ENCODE results near the gene PLEKHH2.
"Not testable (repeated sequence)": the region's sequence is repeated elsewhere in the genome, so short reads cannot be mapped to it uniquely, and the experiment has no call there.

Gene PLEKHH2

GRCh38 chr2:43637030-43637803 is at the start of gene PLEKHH2:
PLEKHH2 (plus strand) TSS chr2:43637260; CDS start chr2:43644674, 7,414 bp downstream.
- DNase-seq (ENCODE audit: low spot score): peak; percentile 67

- DNase-seq (ENCODE audit: low spot score): no peak
Measured at GRCh38 chr2:43592443-43592842, 44.6 kb upstream of the PLEKHH2 start.

DNA sequence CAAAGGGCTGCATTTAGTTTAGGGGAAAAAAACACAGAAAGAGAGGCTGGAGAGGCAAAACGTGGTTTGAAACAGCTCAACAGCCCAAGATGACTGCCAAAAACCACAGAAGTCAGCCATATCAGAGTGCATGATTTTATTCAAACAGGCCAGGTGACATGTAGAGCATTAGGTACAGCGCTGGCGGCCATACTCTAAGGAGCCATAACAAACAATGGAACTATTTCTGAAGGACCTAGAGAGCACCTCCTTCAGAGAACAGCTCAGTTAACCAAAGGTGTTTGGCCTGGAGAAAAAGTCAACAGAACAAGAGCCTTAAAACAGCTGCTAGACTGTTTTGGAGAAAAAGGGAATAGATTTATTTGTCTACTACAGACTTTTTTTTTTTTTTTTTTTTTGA is 43.8 kb upstream of the PLEKHH2 start:
- DNase-seq (ENCODE audit: low spot score): no peak

GRCh38 chr2:43594875-43595274 is 42.2 kb upstream of the PLEKHH2 start:
- no peak for DNase-seq (ENCODE audit: low spot score)

DNA sequence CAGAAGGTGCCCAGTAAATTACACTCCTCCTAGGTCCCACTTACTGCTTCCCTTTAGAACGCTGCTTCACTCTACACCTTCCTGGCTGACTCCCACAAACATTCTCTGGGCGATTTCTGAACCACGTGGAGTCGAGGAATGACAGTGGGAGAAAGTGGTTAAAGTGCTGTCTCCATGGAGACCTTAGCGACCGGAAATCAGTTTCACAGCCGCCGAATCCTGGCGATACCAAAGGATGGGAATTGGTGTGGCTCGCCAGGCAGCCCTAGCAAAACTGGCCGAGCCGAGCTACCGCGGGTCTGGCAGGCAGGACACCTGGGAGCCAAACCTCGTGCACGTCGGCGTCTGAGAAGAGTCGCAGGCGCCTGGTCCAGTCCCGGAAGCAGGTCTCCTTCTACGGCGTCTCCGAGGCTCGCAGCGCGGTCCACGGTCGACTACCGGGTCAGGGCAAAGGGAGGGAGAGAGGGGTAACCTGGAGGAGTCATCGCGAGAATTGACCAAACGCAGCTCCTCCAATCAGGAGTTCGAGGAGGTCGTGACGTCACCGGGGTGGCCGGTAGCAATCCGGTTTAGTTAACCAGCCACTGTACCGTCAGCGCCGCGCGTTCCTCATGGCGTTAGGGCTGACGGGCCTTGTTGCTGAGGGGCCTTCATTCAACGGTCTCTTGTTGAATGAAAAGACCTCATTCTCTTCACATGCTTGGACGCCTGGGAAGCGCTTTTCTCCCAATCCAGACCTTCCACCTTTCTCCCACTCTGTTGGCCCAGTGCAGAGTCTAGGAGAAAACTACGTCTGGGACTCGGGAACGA is 41.3 kb upstream of the PLEKHH2 start, which contains the start of gene THADA:
THADA (minus strand) TSS at position 436 of the 810 bp plus-strand sequence. CDS start 3,646 bp downstream, outside the sequence.
- peak; percentile 99 for DNase-seq (ENCODE audit: low spot score)

DNA sequence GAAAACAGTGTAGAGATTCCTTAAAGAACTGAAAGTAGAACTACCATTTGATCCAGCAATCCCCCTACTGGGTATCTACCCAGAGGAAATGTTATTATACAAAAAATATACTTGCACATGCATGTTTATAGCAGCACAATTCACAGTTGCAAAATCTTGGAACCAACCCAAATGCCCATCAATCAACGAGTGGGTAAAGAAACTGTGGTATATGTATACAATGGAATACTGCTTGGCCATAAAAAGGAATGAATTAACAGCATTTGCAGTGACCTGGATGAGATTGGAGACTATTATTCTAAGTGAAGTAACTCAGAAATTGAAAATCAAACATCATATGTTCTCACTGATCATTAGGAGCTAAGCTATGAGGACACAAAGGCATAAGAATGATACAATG is 36.5 kb upstream of the PLEKHH2 start:
- not testable (repeated sequence) for DNase-seq (ENCODE audit: low spot score)

DNA sequence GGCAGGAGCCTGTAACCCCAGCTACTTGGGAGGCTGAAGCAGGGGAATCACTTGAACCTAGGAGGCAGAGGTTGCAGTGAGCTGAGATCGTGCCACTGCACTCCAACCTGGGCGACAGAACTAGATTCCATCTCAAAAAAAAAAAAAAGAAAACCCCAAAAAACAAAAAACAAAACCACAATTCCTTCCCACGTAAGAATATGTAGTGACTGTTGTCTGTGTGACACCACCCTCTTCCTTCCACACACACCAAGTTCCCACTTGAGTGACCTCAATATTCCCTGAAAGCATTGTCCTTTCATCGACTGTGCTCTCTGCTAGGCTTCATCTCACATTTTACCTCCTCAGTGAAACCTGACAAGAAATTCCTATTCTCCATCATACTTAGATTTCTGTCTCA is 32.4 kb upstream of the PLEKHH2 start:
- DNase-seq (ENCODE audit: low spot score): no peak

DNA sequence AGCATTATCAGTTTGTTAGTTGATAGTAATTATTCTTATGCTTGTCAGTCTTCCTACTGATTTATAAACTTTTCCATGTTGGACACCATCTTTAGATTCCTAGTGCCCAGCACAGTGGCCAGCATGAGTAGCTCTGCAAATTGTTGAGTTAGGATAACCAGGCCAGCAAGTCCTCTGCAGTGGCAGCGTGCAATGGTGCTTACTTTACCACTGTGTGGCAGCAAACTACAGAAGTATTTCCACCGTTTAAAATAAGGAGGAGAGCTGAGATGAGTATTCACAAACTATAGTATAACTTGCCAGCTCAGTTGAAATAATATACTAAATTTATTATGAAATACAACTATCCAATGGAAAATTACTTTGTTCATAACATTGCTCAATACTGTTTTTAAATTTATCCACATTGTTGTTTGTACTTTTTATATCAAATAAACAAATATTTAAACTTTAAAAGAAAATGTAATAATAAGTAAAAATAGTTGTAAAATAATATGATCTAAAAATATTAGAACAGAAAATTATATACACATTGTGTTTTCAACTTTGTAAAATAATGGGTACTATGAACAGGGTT is 31.9 kb upstream of the PLEKHH2 start:
- DNase-seq (ENCODE audit: low spot score): peak; percentile 60

GRCh38 chr2:43605851-43606250 is 31.2 kb upstream of the PLEKHH2 start:
- DNase-seq (ENCODE audit: low spot score): no peak

GRCh38 chr2:43609290-43609918 is 27.7 kb upstream of the PLEKHH2 start:
- peak; percentile 69 for DNase-seq (ENCODE audit: low spot score)

DNA sequence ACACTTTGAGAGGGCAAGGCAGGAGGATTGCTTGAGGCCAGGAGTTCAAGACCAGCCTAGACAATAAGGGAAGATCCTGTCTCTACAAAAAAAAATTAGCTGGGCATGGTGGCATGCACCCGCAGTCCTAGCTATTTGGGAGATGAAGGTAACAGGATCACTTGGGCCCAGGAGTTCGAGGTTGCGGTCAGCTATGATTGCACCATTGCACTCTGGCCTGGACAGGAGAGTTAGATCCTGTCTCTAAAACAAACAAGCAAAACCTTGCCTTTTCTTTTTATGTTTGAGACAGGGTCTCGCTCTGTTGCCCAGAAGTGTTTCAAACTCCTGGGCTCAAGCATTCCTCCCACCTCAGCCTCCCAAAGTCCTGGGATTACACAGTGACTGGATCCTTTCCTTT is 26.7 kb upstream of the PLEKHH2 start:
- DNase-seq (ENCODE audit: low spot score): no peak

DNA sequence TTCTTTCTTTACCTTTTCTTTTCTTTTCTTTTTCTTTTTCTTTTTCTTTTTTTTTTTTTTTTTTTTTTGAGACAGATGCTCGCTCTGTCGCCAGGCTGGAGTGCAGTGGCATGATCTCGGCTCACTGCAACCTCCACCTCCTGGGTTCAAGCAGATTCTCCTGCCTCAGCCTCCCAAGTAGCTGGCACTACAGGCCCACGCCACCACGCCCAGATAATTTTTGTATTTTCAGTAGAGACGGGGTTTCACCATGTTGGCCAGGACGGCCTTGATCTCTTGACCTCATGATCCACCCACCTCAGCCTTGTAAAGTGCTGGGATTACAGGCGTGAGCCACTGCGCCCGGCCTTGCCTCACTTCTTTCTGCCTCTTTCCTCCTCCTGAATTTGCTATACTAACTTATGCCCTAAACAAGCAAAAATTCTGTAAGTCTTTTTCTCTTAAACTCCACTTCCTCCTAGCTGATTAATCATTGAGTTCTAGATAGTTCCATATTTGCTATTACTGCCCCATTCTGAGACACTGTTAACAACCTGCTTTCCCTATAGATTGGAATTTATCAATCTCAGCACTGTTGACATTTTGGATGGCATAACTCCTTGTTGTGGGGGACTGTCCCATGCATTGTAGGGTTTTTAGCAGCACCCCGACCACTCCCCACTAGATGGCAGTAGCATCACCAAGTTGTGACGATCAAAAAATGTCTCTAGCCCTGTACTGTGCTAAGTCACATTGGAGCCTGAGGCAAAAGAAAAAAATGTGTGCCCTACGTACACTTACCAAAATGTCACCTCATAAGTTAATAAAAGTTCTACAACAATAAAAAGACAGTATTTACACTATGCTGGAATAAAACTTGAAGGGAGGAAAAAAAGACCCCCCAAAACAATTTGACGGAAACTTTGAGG is 24.8 kb upstream of the PLEKHH2 start:
- peak; percentile 63 for DNase-seq (ENCODE audit: low spot score)

GRCh38 chr2:43612944-43613343 is 24.1 kb upstream of the PLEKHH2 start:
- no peak for DNase-seq (ENCODE audit: low spot score)

DNA sequence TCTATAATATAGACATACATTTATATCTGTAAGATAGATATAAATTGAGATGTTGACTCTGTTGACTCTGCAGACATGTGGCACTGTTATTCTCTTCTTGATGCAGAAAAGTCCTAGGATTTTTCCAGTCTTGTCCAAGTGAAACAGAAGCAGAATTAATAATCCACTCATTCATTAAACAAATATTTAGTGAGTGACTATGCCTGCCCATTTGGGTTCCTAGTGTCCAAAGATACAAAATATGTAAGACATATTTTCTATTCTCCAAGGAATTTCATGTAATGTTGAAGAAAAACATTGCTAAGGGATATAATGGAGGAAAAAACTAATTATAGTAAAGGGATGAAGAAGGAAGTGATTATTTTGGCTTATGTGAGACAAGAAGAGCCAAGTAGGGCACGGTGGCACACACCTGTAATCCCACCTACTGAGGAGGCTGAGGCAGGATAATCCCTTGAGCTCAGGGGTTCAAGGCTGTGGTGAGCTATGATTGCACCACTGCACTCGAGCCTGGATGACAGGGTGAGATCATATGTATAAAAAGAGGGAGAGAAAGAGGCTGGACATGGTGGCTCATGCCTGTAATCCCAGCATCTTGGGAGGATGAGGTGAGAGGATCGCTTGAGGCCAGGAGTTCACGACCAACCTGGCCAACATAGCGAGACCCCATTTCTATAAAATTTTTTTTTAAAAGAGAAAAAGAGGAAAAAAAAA is 19.9 kb upstream of the PLEKHH2 start:
- no peak for DNase-seq (ENCODE audit: low spot score)

DNA sequence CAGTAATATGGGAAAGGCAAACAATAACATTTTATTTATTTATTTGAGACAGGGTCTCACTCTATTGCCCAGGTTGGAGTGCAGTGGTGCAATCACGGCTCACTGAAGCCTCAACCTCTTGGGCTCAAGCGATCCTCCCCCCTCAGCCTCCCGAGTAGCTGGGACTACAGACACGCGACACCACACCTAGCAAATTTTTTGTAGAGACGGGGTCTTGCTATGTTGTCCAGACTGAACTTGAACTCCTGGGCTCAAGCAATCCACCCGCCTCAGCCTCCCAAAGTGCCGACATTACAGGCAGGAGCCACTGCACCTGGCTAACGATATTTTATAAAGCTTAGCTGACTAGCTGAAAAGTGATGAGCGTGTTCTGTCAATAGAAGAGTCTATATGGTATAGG is 17.5 kb upstream of the PLEKHH2 start:
- DNase-seq (ENCODE audit: low spot score): no peak

DNA sequence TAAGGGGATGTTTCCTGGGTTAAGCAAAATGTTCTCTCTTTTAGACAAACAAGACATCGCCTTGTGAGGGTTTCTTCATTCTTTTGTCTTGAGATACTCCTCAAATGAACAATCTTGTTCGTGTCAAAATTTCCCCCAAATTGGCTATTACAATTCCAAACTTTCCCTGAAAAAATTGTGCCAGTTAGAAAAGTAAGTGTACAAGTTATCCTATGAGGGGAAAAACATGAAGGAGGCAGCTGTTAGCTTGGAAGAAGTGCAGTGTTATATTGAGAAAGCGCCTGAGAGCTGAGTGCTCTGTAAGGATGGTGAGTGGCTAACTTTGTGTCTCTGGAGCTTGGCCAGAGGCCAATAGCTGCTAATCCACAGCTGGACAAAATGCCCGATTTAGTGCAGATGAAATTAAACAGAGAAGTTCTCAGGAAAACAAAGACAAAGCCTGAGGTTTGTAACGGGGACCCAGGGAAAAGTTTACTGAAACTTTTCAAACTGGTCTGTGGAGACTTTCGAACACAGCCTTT is 14.1 kb upstream of the PLEKHH2 start:
- DNase-seq (ENCODE audit: low spot score): no peak

GRCh38 chr2:43631618-43632317 is 5.3 kb upstream of the PLEKHH2 start:
- no peak for DNase-seq (ENCODE audit: low spot score)

DNA sequence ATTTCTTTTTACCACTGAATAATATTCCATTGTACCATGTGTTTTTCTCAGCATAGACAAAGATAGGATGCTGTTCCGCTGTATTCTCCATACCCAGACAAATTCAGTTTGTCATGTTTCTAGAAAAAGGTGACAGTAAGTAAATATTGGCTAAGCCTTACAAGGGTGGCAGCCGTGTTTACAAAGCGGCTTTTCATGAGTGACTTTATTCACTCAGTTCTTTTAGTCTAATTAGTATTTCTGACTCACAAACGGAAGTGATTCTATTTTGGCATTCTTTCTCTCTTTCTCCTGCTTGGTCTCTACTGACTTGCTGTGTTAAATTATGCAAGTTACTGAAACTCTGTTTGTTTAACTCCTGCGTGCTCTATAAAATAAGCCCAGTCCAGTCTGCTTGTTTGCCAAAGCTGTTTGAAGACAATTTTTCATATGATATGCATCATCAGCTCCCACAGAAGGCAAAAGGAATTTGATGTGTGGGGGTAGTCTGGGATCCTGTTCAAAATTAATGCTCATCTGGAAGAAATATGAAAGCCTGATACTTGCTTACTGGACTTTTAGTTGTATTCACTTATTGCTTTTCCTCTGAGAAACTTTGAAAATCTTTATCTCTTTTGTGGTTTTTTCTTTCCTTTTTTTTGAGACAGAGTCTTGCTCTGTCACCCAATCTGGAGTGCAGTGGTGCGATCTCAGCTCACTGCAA is 2.3 kb upstream of the PLEKHH2 start:
- DNase-seq (ENCODE audit: low spot score): no peak

GRCh38 chr2:43636153-43636552 is 907 bp upstream of the PLEKHH2 start:
- DNase-seq (ENCODE audit: low spot score): not testable (repeated sequence)

All from cerebellar cortex (tissue), 1 donor.